ENCODE measurements around the gene FCRLA.

GRCh38 chr1:161735837-161736236, 28.8 kb downstream of the FCRLA start:
- TF ChIP-seq CTCF (conservative IDR thresholded peaks at IDR 0.05) (no peak), EZH2 (IDR thresholded peaks at IDR 0.05; ENCODE audit: low read depth) (no peak)

All from PC-9 (cell line).